SW 1271 (cell line): ENCODE data around the gene TLR8.
"Not testable (repeated sequence)": the region's sequence is repeated elsewhere in the genome, so short reads cannot be mapped to it uniquely, and the experiment has no call there.

Experiments
- DNase-seq, 2 experiments: peaks; one replicate each; lab custom pipeline; 2025; lab: John Stamatoyannopoulos, UW

Gene TLR8

DNA sequence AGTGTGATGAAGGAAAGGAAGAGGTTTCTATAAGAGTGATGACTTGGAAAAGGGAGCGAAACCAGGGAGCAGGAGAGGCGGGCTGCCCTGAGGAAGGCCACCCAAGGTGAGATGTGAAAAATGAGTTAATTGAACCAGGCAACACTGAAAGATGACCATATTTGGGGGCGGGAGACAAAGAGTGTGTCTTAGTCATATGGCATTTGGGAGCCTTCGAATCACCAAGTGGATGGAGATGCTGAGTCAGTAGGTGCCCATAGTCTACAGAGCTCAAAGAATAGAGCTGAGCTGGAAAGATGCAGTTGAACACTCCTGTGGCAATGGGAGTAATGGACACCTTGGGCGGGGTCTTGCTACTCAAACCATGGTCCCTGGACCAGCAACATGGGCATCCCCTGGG, 8.3 kb upstream of the TLR8 start:
- DNase-seq = no peak

DNA sequence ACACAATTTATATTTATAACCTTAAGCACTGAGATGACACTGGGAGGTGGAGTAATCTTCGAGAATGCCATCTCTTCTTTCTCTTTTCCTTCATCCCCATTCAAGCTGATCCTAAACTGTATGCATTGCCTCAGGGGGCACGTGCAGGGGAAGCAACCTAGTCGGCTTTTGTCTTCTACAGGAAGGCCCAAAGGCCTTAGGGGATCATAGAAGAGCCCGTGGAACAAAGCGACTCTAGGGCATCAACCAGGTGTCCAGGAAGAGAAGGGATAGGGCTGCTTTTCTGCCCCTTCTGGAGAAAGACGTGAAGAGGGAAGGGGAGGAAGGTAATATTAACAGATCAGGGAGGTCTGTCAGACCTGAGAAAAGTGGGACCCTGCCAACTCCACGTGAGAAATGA, 6.9 kb upstream of the TLR8 start:
- no peak for DNase-seq

DNA sequence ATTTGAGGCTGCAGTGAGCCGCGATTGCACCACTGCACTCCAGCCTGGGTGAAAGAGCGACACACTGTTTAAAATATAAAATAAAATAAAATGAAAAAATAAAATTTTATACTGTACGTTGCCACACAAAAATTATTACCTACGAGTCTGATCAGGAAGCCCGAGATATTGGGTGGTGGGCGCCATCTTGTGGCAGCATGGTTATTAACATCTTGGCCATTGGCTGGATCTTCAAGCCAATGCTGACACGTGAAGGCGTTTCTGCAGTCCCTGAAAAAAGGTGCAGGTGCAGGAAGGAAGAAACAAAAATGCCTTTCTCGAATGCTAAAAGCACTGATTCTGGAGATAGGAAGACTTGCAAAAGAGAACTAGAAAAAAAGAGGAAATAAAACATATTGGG, 4.9 kb upstream of the TLR8 start:
- DNase-seq = peak in 1 of 2 experiments; percentile 16

DNA sequence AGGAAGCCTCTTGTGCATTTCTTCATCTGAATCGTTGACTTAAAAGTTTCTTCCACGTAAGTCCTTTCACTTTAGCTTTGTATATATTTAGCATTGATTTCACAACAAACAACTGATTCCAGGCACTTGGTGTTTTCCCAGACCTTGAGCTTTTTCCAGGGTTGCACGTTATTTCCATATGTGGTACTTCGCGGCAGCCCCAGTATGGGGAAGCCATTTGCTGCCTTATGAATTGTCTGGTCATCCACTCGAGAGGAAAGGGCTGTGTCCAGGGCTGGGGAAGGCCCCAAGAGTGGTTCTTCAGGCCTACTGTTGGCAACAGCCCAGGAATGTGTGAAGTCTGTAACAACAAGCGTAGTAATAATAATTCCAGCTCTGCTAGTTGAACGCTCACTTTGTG, 2.8 kb upstream of the TLR8 start:
- no peak for DNase-seq

DNA sequence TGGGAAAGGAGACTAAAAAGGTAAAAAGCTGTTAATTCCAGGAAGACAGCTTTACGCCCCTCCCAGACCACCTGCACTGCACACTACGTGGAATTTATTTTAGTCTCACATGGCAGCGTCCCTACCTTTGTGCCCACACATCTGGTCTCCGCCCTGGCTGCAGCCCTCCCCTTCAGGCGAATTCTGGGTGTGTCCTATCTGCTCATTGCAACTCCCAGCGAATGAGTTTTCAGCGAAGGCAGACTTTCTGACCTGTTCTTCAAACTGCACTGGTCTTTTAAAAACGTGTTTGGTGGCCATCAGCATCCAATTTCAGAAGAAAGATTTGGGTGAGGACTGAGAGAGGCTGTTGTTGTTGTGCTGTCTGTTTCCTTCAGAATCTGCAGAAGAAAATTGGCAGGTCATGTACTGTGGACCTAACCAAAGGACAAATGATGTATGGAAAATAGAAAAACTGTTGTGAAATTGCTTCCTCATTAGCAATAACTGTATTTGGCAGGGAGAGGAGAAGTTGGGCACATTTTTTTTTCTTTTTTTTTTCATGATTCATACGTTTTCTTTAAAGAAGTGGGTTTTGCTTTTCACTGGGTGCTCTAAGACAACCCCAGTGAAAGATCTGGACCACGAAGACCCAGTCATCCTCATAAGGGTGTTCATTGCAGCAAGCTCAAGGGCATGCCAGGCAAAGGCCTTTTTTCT, 4.2 kb downstream of the TLR8 start:
- DNase-seq = no peak

DNA sequence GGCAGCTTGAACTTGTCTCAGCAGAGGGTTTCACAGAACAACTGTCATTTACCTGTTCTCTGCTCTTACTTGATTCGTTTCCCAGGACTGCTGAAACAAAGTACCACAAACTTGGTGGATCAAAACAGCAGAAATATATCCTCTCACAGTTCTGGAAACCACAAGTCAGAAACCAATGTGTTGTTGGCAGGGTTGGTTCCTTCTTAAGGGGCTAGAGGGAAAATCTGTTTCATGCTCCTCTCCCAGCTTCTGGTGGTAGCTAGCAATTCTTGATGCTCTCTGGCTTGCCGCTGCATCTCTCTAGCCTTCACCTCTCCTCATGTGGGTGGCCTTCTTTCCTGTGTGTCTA, 4.7 kb downstream of the TLR8 start:
- no peak for DNase-seq

DNA sequence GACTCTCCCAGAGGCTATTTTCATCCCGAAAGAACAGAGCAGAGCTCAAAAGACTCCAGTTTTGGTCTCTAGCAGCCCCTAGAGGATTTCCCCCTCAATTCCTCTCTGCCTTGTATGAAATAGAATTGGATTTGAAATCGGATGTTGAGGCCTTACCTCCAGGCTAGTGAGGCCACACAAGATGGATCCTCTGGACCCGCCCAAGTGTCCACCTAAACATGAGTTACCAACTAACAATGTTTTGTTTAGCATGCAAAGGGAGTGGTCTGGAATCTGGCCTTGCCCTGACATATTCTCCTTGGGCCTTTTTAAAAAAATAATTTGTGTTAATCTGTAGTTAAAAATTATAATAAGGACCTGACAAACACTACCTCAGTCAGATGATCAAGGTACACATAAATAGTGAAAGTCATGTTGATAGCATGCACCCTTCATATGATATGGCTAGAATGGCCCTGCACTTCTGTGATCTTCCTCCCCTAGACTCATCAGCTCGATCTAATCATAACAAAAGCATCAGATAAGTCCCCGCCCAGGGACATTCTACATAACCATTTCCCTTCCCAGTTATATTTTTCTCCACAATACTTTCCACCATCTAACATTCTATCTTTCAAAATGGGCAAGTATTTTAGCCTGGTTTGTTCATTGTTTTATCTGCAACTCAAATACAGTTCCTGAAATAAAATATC, 6.5 kb downstream of the TLR8 start:
- DNase-seq = no peak

DNA sequence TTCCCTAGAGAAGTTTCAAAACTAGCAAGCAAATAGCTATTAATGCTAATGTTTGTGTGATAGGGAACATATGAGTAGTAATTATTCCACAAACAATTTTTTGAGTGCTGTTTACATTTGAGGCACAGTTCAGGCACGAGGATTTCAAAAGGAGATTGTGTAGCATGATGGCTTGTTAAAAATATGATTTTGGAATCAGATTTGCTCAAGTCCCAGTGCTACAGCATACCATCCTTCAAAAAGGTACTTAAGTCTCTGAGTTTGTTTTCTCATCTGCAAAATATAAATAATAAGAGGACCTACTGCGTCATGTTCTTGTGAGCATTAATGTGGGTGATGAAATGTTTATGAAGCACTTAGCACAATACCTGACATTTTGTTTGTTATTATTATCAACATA, 11.3 kb downstream of the TLR8 start:
- DNase-seq = no peak

DNA sequence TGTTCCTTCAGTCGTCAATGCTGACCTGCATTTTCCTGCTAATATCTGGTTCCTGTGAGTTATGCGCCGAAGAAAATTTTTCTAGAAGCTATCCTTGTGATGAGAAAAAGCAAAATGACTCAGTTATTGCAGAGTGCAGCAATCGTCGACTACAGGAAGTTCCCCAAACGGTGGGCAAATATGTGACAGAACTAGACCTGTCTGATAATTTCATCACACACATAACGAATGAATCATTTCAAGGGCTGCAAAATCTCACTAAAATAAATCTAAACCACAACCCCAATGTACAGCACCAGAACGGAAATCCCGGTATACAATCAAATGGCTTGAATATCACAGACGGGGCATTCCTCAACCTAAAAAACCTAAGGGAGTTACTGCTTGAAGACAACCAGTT, 12.6 kb downstream of the TLR8 start:
- no peak for DNase-seq

DNA sequence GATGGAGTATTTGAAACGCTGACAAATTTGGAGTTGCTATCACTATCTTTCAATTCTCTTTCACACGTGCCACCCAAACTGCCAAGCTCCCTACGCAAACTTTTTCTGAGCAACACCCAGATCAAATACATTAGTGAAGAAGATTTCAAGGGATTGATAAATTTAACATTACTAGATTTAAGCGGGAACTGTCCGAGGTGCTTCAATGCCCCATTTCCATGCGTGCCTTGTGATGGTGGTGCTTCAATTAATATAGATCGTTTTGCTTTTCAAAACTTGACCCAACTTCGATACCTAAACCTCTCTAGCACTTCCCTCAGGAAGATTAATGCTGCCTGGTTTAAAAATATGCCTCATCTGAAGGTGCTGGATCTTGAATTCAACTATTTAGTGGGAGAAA, 13.2 kb downstream of the TLR8 start:
- no peak for DNase-seq

DNA sequence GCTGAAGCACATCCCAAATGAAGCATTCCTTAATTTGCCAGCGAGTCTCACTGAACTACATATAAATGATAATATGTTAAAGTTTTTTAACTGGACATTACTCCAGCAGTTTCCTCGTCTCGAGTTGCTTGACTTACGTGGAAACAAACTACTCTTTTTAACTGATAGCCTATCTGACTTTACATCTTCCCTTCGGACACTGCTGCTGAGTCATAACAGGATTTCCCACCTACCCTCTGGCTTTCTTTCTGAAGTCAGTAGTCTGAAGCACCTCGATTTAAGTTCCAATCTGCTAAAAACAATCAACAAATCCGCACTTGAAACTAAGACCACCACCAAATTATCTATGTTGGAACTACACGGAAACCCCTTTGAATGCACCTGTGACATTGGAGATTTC, 14.6 kb downstream of the TLR8 start:
- no peak for DNase-seq

DNA sequence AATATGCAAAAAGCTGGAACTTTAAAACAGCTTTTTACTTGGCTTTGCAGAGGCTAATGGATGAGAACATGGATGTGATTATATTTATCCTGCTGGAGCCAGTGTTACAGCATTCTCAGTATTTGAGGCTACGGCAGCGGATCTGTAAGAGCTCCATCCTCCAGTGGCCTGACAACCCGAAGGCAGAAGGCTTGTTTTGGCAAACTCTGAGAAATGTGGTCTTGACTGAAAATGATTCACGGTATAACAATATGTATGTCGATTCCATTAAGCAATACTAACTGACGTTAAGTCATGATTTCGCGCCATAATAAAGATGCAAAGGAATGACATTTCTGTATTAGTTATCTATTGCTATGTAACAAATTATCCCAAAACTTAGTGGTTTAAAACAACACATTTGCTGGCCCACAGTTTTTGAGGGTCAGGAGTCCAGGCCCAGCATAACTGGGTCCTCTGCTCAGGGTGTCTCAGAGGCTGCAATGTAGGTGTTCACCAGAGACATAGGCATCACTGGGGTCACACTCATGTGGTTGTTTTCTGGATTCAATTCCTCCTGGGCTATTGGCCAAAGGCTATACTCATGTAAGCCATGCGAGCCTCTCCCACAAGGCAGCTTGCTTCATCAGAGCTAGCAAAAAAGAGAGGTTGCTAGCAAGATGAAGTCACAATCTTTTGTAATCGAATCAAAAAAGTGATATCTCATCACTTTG, 15.6 kb downstream of the TLR8 start:
- no peak for DNase-seq

DNA sequence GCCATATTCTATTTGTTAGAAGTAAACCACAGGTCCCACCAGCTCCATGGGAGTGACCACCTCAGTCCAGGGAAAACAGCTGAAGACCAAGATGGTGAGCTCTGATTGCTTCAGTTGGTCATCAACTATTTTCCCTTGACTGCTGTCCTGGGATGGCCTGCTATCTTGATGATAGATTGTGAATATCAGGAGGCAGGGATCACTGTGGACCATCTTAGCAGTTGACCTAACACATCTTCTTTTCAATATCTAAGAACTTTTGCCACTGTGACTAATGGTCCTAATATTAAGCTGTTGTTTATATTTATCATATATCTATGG, 16.1 kb downstream of the TLR8 start:
- no peak for DNase-seq

DNA sequence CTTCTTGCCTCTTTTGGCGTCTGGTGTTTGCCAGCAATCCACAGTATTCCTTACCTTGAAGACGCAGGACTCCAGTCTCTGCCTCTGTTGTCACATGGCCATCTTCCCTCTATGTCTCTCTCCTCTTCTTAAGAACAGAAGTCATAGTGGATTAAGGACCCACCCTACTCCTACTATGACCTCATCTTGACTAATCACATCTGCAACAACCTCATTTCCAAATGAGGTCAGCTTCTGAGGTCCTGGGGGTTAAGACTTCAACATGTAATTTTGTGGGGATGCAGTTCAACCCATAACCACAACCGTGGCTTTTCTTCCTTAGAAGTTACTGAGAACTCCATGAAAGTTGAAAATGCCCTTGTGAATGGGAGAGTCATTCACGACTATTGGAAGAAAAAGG, 23.3 kb downstream of the TLR8 start:
- DNase-seq = no peak

DNA sequence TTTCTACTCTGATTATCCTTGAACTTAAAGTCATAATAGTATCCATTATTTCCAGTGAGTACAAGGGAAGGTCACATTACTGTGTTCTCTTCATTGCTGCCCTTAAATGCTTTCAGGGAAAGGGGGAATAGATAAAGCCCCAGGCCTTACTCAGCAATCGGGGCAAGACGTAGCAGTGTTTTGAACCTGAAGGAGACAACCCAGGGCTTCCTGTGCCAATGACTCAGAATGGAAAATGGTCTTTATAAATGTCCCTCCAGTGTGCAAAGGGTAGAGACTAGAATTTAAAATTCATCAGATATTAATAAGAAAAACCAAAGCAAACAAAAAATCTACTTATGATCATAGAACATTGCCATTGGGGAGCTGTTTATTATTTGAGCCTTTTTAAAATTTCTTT, 23.7 kb downstream of the TLR8 start:
- no peak for DNase-seq

DNA sequence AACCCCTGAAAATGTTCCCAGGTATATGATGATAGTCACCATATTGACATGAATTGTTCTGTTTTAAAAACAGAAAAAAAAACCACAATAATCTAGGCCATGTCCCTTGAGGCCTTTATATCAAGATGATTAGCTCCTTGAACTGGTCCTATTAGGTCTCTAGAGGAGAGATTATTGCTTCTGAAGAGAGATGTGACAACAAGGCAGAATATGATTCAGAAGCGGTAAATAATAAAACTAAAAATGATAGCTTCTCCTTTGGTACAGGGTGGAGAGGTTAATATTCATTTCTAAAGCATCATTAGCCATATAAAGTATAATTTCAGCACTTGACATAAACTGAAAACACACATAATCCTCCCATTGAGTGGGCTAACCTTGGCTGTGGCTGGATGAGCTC, 25.8 kb downstream of the TLR8 start:
- no peak for DNase-seq

DNA sequence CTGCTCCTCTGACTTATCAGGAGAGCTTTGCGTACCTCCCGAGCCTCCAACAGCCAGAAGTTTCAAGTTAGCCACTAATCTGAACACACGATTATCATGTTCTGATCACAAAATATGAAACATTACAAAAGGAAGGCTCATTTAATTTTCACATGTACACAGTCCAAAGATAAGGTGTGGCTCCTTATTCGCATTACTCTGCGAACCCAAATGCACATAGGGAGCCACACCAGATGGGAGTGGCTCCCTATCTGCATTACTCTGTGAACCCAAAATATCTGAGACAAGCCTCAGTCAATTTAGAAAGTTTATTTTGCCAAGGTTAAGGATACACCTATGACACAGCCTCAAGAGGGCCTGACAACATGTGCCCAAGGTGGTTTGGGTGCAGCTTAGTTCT, 28.4 kb downstream of the TLR8 start:
- no peak for DNase-seq

DNA sequence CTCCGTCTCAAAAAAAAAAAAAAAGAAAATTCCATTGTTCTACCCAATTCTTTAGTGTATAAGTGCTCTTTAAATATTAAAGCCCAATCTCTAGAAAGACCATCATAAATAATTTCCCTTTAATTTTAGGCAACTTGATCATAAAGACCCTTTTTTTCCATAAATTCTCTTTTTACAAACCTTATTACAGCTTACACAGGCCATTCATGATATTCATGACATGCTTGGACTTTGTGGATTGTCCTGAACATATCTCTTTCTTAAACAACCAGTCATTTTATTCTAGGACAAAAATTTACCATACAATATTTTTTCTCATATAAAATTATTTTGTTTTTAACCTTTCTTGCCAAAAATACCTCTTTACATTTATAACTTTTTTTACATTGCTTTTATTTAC, 30.5 kb downstream of the TLR8 start:
- no peak for DNase-seq

DNA sequence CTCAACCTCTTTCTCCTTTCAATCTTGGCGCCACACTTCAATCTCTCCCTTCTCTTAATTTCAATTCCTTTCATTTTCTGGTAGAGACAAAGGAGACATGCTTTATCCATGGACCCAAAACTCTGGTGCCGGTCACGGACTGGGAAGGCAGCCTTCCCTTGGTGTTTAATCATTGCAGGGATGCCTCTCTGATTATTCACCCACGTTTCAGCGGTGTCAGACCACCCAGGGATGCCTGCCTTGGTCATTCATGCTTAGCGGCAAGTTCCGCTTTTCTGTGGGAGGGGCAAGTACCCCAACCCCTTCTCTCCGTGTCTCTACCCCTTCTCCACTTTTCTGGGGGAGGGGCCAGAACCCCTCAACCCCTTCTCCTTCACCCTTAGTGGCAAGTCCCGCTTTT, 34.1 kb downstream of the TLR8 start:
- not testable (repeated sequence) for DNase-seq

DNA sequence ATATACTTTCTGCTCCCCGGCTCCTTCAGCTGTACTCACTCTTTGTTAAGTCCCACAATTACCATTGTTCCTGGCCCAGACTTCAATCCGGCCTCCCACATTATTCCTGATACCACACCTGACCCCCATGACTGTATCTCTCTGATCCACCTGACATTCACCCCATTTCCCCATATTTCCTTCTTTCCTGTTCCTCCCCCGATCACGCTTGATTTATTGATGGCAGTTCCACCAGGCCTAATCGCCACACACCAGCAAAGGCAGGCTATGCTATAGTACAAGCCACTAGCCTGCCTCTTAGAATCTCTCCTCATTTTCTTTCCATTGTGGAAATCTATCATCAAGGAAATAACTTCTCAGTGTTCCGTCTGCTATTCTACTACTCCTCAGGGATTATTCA, 37.2 kb downstream of the TLR8 start:
- not testable (repeated sequence) for DNase-seq

DNA sequence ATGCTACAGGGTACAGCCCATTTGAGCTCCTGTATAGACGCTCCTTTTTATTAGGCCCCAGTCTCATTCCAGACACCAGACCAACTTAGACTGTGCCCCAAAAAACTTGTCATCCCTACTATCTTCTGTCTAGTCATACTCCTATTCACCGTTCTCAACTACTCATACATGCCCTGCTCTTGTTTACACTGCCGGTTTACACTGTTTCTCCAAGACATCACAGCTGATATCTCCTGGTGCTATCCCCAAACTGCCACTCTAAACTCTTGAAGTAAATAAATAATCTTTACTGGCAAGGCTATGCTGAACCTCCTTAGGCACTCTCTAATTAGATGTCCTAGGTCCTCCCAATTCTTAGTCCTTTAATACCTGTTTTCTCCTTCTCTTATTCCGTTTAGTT, 38.0 kb downstream of the TLR8 start:
- DNase-seq = not testable (repeated sequence)

DNA sequence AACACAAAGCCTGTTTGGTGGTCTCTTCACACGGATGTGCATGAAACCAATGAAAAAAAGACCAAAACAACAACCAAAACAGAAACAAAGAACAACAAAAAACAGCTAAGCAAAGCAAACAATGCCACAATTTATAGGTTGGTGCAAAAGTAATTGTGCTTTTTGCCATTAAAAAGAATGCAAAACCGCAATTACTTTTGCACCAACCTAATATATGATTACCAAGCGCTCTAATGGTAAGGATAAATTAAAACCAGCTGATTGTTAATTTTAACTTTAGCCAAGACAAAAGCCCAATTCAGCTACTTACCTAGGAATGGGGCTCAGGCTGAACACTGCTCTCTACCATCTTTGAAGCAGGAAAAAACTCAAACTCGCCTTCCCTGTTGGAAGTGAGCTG, 39.1 kb downstream of the TLR8 start:
- no peak for DNase-seq

DNA sequence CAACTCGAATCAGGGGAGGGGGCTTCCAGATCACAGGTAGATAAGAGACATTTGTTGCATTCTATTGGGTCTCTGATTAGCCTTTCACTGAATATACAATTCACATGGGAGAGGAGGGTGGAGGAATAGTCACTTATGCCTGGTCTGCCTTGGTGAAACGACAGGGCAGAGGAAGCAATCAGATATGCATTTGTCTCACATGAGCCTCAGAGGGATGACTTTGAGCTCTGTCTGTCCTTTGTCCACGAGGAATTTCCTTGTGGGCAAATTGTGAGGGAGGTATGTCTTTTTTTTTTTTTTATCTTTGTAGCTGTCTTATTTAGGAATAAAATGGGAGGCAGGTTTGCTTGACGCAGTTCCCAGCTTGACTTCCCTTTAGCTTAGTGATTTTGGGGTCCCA, 40.0 kb downstream of the TLR8 start:
- no peak for DNase-seq
